Ishikawa (cell line): ENCODE data around the gene GSTO2.

ENCODE experiments used
- CEBPB ChIP-seq: IDR thresholded peaks from 2 replicates; pipeline ENCODE4 v1.6.1; 2012
- CREB1 ChIP-seq: IDR thresholded peaks from 2 replicates; pipeline ENCODE4 v1.6.1; 2012; ENCODE audit warnings: low read depth
- EGR1 ChIP-seq: IDR thresholded peaks from 2 replicates; pipeline ENCODE4 v1.6.1; 2012
- EP300 ChIP-seq: IDR thresholded peaks from 2 replicates; pipeline ENCODE4 v1.6.1; 2012; ENCODE audit warnings: borderline replicate concordance
- FOXM1 ChIP-seq: IDR thresholded peaks from 2 replicates; pipeline ENCODE4 v1.6.1; 2012; ENCODE audit warnings: low read depth, borderline replicate concordance
- MAX ChIP-seq: IDR thresholded peaks from 2 replicates; pipeline ENCODE4 v1.6.1; 2012
- NFIC ChIP-seq: IDR thresholded peaks from 2 replicates; pipeline ENCODE4 v1.6.1; 2012
- RAD21 ChIP-seq: IDR thresholded peaks from 2 replicates; pipeline ENCODE4 v1.6.1; 2012; ENCODE audit warnings: low read depth
- REST ChIP-seq: IDR thresholded peaks from 2 replicates; pipeline ENCODE4 v1.6.1; 2012; ENCODE audit warnings: low read depth, mild to moderate bottlenecking
- TAF1 ChIP-seq: IDR thresholded peaks from 2 replicates; pipeline ENCODE4 v1.6.1; 2012; ENCODE audit warnings: low read depth, mild to moderate bottlenecking
- TCF12 ChIP-seq: IDR thresholded peaks from 2 replicates; pipeline ENCODE4 v1.6.1; 2012; ENCODE audit warnings: low read depth
- TEAD4 ChIP-seq: IDR thresholded peaks from 2 replicates; pipeline ENCODE4 v1.6.1; 2012
- USF1 ChIP-seq: IDR thresholded peaks from 2 replicates; pipeline ENCODE4 v1.6.1; 2012
- YY1 ChIP-seq: IDR thresholded peaks from 2 replicates; pipeline ENCODE4 v1.6.1; 2012; ENCODE audit warnings: low read depth
- ZBTB7A ChIP-seq: IDR thresholded peaks from 2 replicates; pipeline ENCODE4 v1.6.1; 2012; ENCODE audit warnings: low read depth

Gene GSTO2

GRCh38 chr10:104293011-104293410 lies 24.0 kb downstream of the GSTO2 start:
- TF ChIP-seq EGR1: no peak
- TF ChIP-seq EP300: no peak
- no peak for TF ChIP-seq CEBPB
- TF ChIP-seq USF1: no peak
- no peak for TF ChIP-seq TCF12
- no peak for TF ChIP-seq NFIC
- TF ChIP-seq TAF1: no peak
- TF ChIP-seq CREB1: no peak
- TF ChIP-seq MAX: no peak
- no peak for TF ChIP-seq RAD21
- no peak for TF ChIP-seq TEAD4
- TF ChIP-seq REST: no peak
- no peak for TF ChIP-seq FOXM1
- TF ChIP-seq ZBTB7A: no peak
- no peak for TF ChIP-seq YY1

GRCh38 chr10:104293781-104294321 lies 24.9 kb downstream of the GSTO2 start:
- no peak for TF ChIP-seq ZBTB7A
- TF ChIP-seq NFIC: no peak
- TF ChIP-seq YY1: no peak
- no peak for TF ChIP-seq FOXM1
- no peak for TF ChIP-seq CEBPB
- no peak for TF ChIP-seq CREB1
- TF ChIP-seq TAF1: no peak
- no peak for TF ChIP-seq EGR1
- no peak for TF ChIP-seq EP300

- no peak for TF ChIP-seq MAX
- TF ChIP-seq NFIC: no peak
- no peak for TF ChIP-seq TCF12
- no peak for TF ChIP-seq TEAD4
- TF ChIP-seq CREB1: no peak
- no peak for TF ChIP-seq USF1
Observed at GRCh38 chr10:104296687-104297436, 27.9 kb downstream of the GSTO2 start.

- no peak for TF ChIP-seq YY1
- TF ChIP-seq TCF12: no peak
- TF ChIP-seq RAD21: no peak
Observed at GRCh38 chr10:104297697-104298660, 29.0 kb downstream of the GSTO2 start.

- TF ChIP-seq ZBTB7A: no peak
- no peak for TF ChIP-seq CREB1
- no peak for TF ChIP-seq CEBPB
- no peak for TF ChIP-seq RAD21
- TF ChIP-seq USF1: no peak
- TF ChIP-seq TCF12: no peak
- TF ChIP-seq REST: no peak
- TF ChIP-seq TAF1: no peak
- TF ChIP-seq EGR1: no peak
- no peak for TF ChIP-seq NFIC
- no peak for TF ChIP-seq MAX
- TF ChIP-seq YY1: no peak
- TF ChIP-seq TEAD4: no peak
- no peak for TF ChIP-seq EP300
- TF ChIP-seq FOXM1: no peak
Observed at GRCh38 chr10:104299031-104299904, 30.3 kb downstream of the GSTO2 start.
